Measurements from ENCODE around the gene C19orf12. TPM values are rescaled to one million over a fixed set of nuclear protein-coding genes. Genes with fewer than 3 reads are reported as not detected.

C19orf12 gene
- total and polyA plus RNA-seq, 2 of the 4 experiments (the other 2 are of a cell fraction), result 16.3 to 24.0 TPM

DNA sequence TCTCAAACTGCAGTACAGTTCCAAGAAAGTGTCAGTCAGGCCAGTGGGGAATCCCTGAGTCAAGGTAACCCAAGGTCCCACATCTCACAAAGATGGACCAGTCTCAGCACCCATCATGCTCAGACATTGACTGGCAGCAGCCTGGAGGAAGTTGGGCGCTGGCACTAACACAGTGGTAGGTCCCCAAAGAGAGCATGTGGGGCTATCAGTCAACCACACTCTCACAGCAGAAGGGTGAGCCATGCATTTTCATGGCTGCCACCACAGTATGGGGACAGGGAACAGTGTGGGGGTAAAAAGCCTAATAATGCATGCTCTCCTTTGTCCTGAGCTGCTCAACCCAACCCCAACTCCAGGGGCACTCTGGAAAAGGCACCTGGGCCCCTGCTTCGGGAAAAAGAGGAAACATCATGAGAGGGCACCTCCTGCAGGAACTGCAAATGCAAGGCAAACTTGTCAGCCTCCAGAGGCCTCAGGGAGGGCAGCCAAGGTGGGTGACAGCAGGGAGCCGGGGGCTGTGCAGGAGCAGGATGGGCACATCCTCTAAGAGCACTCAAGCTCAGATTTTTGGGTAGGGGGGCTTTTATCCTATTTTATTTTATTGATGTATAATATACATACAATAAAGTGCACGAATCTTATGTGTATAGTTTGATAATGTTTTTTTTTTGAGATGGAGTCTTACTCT is 59.3 kb downstream of the C19orf12 start:
- H4K5ac ChIP-seq (ENCODE audit: low read depth, low read length), result no peak overlapping the region
- H2BK20ac ChIP-seq (ENCODE audit: low read depth, low read length), result no peak overlapping the region
- no peak for DNase-seq
- no peak overlapping the region for H4K8ac ChIP-seq (ENCODE audit: low read depth in 2 of 2, low read length in 2 of 2)
- intact Hi-C loops (cut with micrococcal nuclease), result no loop called here
- H2BK120ac ChIP-seq (ENCODE audit: low read depth, low read length), result no peak overlapping the region
- dilution Hi-C loops (cut with HindIII; ENCODE audit: low sequenced_read_pairs, unreplicated experiment), result no loop called here
- no peak overlapping the region for H3K23ac ChIP-seq (ENCODE audit: low read depth, low read length)
- in situ Hi-C loops (cut with MboI; ENCODE audit: low sequenced_read_pairs), result no loop called here
- no peaks in the 10 kb centered on the region for H3K9me3 ChIP-seq (ENCODE audit: control insufficient read depth, insufficient read depth, low read length)
- no peak for ATAC-seq (ENCODE audit: low read depth)
- no peak overlapping the region for H3K4ac ChIP-seq (ENCODE audit: low read depth, low read length)
- no peak overlapping the region for H3K18ac ChIP-seq (ENCODE audit: low read depth, low read length)
- no peaks in the 10 kb centered on the region for H3K79me1 ChIP-seq (ENCODE audit: low read depth in 1 of 2, low read length in 2 of 2)
- WGBS, 2 experiments (ENCODE audit: extremely low coverage in 2 of 2, insufficient read length in 1 of 2), result no CpG with 5 or more reads among the region's 4 CpGs
- no peak overlapping the region for H4K91ac ChIP-seq (ENCODE audit: insufficient read depth, low read depth, low read length)
- H3K27ac ChIP-seq (ENCODE audit: insufficient read depth, low read length), result no peak overlapping the region
- no peak overlapping the region for H3K14ac ChIP-seq (replicated peaks; ENCODE audit: low read depth, low read length)
- H4K20me1 ChIP-seq (ENCODE audit: insufficient read depth, low read length), result no peaks in the 10 kb centered on the region
- ChIA-PET CTCF (no interaction called here), POLR2A (ENCODE audit: unreplicated experiment) (no interaction called here)
- H2BK15ac ChIP-seq (ENCODE audit: low read depth, low read length), result no peak overlapping the region
- no peak overlapping the region for H3K4me3 ChIP-seq (ENCODE audit: insufficient read depth, low read depth, low read length)
- no peak overlapping the region for H2AK9ac ChIP-seq (replicated peaks; ENCODE audit: low read depth, low read length, poor library complexity)
- no peaks in the 10 kb centered on the region for H3K36me3 ChIP-seq (ENCODE audit: control insufficient read depth, insufficient read depth, low read length)
- no peak overlapping the region for H3K4me2 ChIP-seq (ENCODE audit: low read depth, low read length)
- no TSS peak for BruUV-seq (replicated peaks)
- H3K56ac ChIP-seq (ENCODE audit: extremely low read depth, insufficient read depth, low read length), result no peak overlapping the region
- H2AK5ac ChIP-seq (ENCODE audit: low read depth, low read length), result no peak overlapping the region; the same call in 1 of the 2 replicates
- no peak for TF ChIP-seq CEBPB (IDR thresholded peaks at IDR 0.05; ENCODE audit: low read depth, low read length)
- TF ChIP-seq RAD21 (IDR thresholded peaks at IDR 0.05; ENCODE audit: low read length), result no peak
- TF ChIP-seq MAZ (IDR thresholded peaks at IDR 0.05; ENCODE audit: borderline replicate concordance, low read depth, low read length), result no peak
- no peak for TF ChIP-seq BHLHE40 (IDR thresholded peaks at IDR 0.05; ENCODE audit: low read depth, low read length)
- TF ChIP-seq, protein P1, sequence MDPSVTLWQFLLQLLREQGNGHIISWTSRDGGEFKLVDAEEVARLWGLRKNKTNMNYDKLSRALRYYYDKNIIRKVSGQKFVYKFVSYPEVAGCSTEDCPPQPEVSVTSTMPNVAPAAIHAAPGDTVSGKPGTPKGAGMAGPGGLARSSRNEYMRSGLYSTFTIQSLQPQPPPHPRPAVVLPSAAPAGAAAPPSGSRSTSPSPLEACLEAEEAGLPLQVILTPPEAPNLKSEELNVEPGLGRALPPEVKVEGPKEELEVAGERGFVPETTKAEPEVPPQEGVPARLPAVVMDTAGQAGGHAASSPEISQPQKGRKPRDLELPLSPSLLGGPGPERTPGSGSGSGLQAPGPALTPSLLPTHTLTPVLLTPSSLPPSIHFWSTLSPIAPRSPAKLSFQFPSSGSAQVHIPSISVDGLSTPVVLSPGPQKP (IDR thresholded peaks at IDR 0.05; ENCODE audit: borderline replicate concordance, low read depth, low read length), result no peak
- TF ChIP-seq, protein P2, sequence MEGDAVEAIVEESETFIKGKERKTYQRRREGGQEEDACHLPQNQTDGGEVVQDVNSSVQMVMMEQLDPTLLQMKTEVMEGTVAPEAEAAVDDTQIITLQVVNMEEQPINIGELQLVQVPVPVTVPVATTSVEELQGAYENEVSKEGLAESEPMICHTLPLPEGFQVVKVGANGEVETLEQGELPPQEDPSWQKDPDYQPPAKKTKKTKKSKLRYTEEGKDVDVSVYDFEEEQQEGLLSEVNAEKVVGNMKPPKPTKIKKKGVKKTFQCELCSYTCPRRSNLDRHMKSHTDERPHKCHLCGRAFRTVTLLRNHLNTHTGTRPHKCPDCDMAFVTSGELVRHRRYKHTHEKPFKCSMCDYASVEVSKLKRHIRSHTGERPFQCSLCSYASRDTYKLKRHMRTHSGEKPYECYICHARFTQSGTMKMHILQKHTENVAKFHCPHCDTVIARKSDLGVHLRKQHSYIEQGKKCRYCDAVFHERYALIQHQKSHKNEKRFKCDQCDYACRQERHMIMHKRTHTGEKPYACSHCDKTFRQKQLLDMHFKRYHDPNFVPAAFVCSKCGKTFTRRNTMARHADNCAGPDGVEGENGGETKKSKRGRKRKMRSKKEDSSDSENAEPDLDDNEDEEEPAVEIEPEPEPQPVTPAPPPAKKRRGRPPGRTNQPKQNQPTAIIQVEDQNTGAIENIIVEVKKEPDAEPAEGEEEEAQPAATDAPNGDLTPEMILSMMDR (conservative IDR thresholded peaks at IDR 0.05; ENCODE audit: low read depth, low read length), result no peak
- TF ChIP-seq FOS (IDR thresholded peaks at IDR 0.05; ENCODE audit: low read depth, low read length), result no peak
- no peak for TF ChIP-seq CHD1 (IDR thresholded peaks at IDR 0.05; ENCODE audit: low read depth, low read length)
- TF ChIP-seq, protein P3, sequence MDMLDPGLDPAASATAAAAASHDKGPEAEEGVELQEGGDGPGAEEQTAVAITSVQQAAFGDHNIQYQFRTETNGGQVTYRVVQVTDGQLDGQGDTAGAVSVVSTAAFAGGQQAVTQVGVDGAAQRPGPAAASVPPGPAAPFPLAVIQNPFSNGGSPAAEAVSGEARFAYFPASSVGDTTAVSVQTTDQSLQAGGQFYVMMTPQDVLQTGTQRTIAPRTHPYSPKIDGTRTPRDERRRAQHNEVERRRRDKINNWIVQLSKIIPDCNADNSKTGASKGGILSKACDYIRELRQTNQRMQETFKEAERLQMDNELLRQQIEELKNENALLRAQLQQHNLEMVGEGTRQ (IDR thresholded peaks at IDR 0.05; ENCODE audit: low read depth, low read length), result no peak
- no peak for TF ChIP-seq MXI1 (IDR thresholded peaks at IDR 0.05; ENCODE audit: borderline replicate concordance, low read depth, low read length)
- no peak overlapping the region for H3K9ac ChIP-seq (ENCODE audit: low read depth, low read length)
- no peak overlapping the region for H2BK5ac ChIP-seq (ENCODE audit: low read depth, low read length, poor library complexity, severe bottlenecking)
- peaks cover 9% of the 10 kb centered on the region for H3K27me3 ChIP-seq (ENCODE audit: control insufficient read depth, insufficient read depth, low read length)
- H2AFZ ChIP-seq (replicated peaks; ENCODE audit: low read length, poor library complexity), result no peak overlapping the region
- H3K9me1 ChIP-seq (ENCODE audit: insufficient read depth, low read length), result no peaks in the 10 kb centered on the region
- no peaks in the 10 kb centered on the region for H3K4me1 ChIP-seq (ENCODE audit: control insufficient read depth, insufficient read depth, low read length)
